ENCODE measurements around the gene PPP1R1A.

- TF ChIP-seq EZH2 (IDR thresholded peaks at IDR 0.05; ENCODE audit: borderline replicate concordance) (no peak), CTCF (IDR thresholded peaks at IDR 0.05; ENCODE audit: poor library complexity) (no peak), EZH2phosphoT487 (IDR thresholded peaks at IDR 0.05; ENCODE audit: low read depth, severe bottlenecking, unreplicated experiment) (no peak)
Observed at GRCh38 chr12:54562750-54563356, 25.6 kb downstream of the PPP1R1A start.

Measured in hepatocyte (in vitro differentiated cells).